RWPE2 (cell line): Measurements from ENCODE around the gene PPM1D.

ENCODE experiments used
- ATAC-seq: fragments of 200-7000 bp; cut with Tn5 transposase; 3 replicates; pipeline ENCODE4 v1.9.1; 2021; ENCODE audit warnings: low read depth
- DNase-seq: peaks from one replicate; pipeline ENCODE4 v3.0.0-alpha.2; 2020; ENCODE audit warnings: low spot score
- H3K27ac ChIP-seq: fragments of 450-650 bp; 2 replicates; pipeline ENCODE4 v1.5.1; 2017; ENCODE audit warnings: mild to moderate bottlenecking; ENCODE audit not compliant: poor library complexity, severe bottlenecking
- H3K27me3 ChIP-seq: fragments of 250-450 bp; sonication (Bioruptor Pico); 2 replicates; pipeline ENCODE4 v1.5.1; 2021; ENCODE audit warnings: mild to moderate bottlenecking, moderate library complexity; ENCODE audit not compliant: insufficient read depth, poor library complexity, severe bottlenecking
- H3K36me3 ChIP-seq: fragments of 250-450 bp; sonication (Bioruptor Pico); 2 replicates; pipeline ENCODE4 v1.5.1; 2020; ENCODE audit warnings: low read depth, mild to moderate bottlenecking, moderate library complexity
- H3K4me1 ChIP-seq: fragments of 250-450 bp; sonication (Bioruptor Pico); 2 replicates; pipeline ENCODE4 v1.5.1; 2021; ENCODE audit warnings: mild to moderate bottlenecking, moderate library complexity; ENCODE audit not compliant: insufficient read depth, poor library complexity, severe bottlenecking
- H3K4me3 ChIP-seq: fragments of 250-450 bp; sonication (Bioruptor Pico); 2 replicates; pipeline ENCODE4 v1.5.1; 2021; ENCODE audit warnings: mild to moderate bottlenecking, moderate library complexity; ENCODE audit not compliant: severe bottlenecking
- H3K9me3 ChIP-seq: fragments of 250-450 bp; sonication (Bioruptor Pico); 2 replicates; pipeline ENCODE4 v1.5.1; 2021; ENCODE audit warnings: mild to moderate bottlenecking, moderate library complexity; ENCODE audit not compliant: severe bottlenecking
- TF ChIP-seq, protein P1 (sequence below): fragments of 450-650 bp; IDR thresholded peaks from one replicate; pipeline ENCODE4 v1.5.1; 2017; ENCODE audit warnings: mild to moderate bottlenecking, moderate library complexity; ENCODE audit not compliant: poor library complexity, severe bottlenecking

Gene PPM1D

DNA sequence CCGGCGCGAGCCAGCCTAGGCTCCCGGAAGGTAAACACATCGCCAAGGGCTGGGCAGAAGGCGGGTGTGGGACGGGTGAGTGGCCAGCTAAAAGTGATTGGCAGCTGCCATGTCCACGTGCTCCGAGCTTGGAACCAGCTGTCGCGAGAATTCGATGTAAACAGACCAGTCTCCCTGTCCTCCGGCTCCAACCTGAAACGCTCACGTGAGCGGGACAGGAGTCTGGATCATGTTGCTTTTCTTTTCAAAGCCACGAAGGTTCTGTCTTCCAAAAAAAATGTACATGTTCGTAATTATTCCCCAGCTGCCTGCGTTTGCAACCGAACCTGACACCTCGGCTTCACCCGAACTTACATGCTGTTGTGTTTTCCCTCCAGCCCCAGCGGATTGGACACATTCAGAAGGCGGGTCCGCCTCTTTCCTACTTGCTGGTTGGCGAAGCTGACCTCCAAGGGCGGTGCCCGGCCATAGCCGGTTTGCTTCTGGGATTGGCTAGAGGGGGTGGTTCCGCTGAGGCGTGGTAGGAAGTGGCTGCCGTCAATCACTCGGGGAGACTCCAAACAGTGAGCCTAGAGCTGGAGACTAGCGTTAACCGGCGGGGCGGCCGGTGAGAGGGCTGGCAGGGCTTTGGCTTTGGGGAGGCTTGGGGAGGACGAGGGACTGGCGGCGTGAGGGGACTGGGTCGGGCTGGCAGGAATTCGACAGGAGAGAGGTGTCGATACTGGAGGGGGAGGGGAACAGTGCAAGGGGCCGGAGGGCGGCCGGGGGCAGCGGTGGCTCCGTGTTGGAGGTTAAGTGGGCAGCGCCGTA lies 77.5 kb downstream of the PPM1D start, which contains the start of gene BCAS3:
TSS of gene BCAS3 (plus strand) at position 544 of the 810 bp plus-strand sequence.
- Histone ChIP-seq H3K27ac (no peak within 1 kb of the TSS), H3K4me1 (no peaks in the 10 kb centered on the region), H3K36me3 (no peaks in the 10 kb centered on the region), H3K27me3 (no peaks in the 10 kb centered on the region), H3K4me3 (peak within 1 kb of the TSS; percentile 51), H3K9me3 (no peaks in the 10 kb centered on the region)
- TF ChIP-seq, protein P1, sequence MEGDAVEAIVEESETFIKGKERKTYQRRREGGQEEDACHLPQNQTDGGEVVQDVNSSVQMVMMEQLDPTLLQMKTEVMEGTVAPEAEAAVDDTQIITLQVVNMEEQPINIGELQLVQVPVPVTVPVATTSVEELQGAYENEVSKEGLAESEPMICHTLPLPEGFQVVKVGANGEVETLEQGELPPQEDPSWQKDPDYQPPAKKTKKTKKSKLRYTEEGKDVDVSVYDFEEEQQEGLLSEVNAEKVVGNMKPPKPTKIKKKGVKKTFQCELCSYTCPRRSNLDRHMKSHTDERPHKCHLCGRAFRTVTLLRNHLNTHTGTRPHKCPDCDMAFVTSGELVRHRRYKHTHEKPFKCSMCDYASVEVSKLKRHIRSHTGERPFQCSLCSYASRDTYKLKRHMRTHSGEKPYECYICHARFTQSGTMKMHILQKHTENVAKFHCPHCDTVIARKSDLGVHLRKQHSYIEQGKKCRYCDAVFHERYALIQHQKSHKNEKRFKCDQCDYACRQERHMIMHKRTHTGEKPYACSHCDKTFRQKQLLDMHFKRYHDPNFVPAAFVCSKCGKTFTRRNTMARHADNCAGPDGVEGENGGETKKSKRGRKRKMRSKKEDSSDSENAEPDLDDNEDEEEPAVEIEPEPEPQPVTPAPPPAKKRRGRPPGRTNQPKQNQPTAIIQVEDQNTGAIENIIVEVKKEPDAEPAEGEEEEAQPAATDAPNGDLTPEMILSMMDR: no peak
- ATAC-seq: peak; percentile 97
- DNase-seq: peak; percentile 99

DNA sequence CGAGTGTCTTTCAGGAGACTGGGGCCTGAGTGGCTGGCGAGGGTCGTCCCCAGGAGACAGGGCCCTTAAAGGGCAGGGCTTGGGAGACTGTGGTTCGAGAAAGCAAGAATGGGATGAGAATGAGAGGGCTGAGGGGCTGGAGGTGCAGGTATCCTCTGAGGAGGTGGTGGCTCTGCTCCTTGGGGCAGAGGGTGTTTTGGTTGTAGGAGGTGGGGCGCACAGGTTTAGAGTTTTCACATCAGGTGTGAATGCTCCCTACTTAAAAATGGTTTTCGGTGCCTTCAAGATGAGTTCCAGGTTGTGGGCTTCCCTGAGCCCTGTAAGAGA lies 78.1 kb downstream of the PPM1D start:
- peak; percentile 2; the same call in 2 of the 3 replicates for ATAC-seq
- Histone ChIP-seq H3K9me3 (no peaks in the 10 kb centered on the region), H3K27me3 (no peaks in the 10 kb centered on the region), H3K4me3 (peak overlapping the region; percentile 51), H3K36me3 (no peaks in the 10 kb centered on the region), H3K4me1 (peaks cover 4% of the 10 kb centered on the region), H3K27ac (no peak overlapping the region)
- TF ChIP-seq, protein P1: no peak
- DNase-seq: no peak

DNA sequence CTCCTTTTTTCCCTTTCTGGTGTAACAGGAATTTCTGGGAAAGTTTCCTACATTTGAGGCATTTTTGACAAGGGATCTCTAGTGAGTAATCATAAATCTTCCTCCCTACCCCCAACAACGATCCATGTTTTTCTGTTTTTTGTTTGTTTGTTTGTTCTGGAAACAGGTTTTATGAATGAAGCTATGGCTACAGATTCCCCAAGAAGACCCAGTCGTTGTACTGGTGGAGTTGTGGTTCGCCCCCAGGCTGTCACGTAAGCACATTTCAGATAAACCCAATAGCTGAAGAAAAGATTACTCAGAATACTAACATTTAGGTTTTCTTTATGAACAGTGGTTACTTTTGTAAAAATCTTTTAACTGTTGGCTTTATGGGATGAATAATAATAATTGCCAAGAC lies 79.3 kb downstream of the PPM1D start:
- ATAC-seq (no peak), DNase-seq (no peak)
- H3K27me3 ChIP-seq: no peaks in the 10 kb centered on the region

DNA sequence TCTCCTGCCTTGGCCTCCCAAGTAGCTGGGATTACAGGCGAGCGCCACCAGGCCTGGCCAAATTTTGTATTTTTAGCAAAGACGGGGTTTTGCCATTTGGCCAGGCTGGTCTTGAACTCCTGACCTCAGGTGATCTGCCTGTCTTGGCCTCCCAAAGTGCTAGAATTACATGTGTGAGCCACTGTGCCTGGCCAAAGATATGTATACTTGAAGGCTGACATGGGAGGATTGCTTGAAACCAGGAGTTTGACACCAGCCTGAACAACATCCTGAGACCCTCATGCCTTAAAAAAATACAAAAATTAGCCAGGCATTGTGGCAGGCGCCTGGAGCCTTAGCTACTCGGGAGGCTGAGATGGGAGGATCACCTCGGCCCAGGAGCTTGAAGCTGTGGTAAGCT lies 80.8 kb downstream of the PPM1D start:
- no peak for DNase-seq

More for the DNA sequence above, 79.3 kb downstream of the PPM1D start:
- Histone ChIP-seq H3K4me1 (peaks cover 6% of the 10 kb centered on the region), H3K4me3 (no peak overlapping the region), H3K9me3 (no peaks in the 10 kb centered on the region), H3K27ac (no peak overlapping the region), H3K36me3 (no peaks in the 10 kb centered on the region)
- TF ChIP-seq, protein P1: no peak

More for the DNA sequence above, 80.8 kb downstream of the PPM1D start:
- H3K4me1 ChIP-seq: peaks cover 6% of the 10 kb centered on the region
- no peaks in the 10 kb centered on the region for H3K36me3 ChIP-seq
- TF ChIP-seq, protein P1: no peak
- ATAC-seq: no peak
- H3K9me3 ChIP-seq: no peaks in the 10 kb centered on the region
- no peak overlapping the region for H3K4me3 ChIP-seq
- no peaks in the 10 kb centered on the region for H3K27me3 ChIP-seq
- no peak overlapping the region for H3K27ac ChIP-seq
